ENCODE data around the gene CDCA7. TPM values are rescaled to one million over a fixed set of nuclear protein-coding genes. Genes with fewer than 3 reads are reported as not detected.

Gene CDCA7
- total and polyA plus RNA-seq, 2 of the 13 experiments (the other 11 are each of a cell fraction or from before 2014, with no cell fraction given) = 46.2 to 57.8 TPM

DNA sequence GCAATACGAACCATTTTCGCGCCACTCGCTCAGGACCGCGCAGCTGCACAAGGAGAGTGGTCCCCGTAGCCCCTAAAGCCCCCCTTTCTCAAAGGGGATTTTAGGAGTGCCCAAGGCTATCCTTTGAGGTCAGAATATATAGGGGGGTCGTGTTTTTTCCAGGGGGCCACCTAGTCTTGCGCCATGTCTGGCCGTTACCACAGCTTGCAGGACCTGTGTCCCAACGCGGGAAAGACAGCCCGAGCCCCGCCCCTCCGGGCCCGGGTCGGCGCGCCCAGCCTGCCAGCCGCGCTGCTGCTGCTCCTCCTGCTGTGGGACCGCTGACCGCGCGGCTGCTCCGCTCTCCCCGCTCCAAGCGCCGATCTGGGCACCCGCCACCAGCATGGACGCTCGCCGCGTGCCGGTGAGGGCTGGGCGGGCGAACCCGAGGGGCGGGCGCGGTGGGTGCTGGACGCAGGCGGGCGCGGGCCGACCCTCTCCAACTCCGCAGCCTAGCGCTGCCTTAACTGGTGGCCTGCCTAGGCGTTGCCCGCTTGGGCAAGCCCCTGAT, at the start of gene CDCA7 (continued):
- TF ChIP-seq DNMT1 (CRISPR knock-in tag; IDR thresholded peaks at IDR 0.05) = peak; percentile 88
- TF ChIP-seq BRCA1 (CRISPR knock-in tag; IDR thresholded peaks at IDR 0.05) = peak; percentile 86
- peak; percentile 83; the same call in 1 of the 2 replicates for TF ChIP-seq ZNF619 (CRISPR knock-in tag; IDR thresholded peaks at IDR 0.05)
- TF ChIP-seq, protein P1, sequence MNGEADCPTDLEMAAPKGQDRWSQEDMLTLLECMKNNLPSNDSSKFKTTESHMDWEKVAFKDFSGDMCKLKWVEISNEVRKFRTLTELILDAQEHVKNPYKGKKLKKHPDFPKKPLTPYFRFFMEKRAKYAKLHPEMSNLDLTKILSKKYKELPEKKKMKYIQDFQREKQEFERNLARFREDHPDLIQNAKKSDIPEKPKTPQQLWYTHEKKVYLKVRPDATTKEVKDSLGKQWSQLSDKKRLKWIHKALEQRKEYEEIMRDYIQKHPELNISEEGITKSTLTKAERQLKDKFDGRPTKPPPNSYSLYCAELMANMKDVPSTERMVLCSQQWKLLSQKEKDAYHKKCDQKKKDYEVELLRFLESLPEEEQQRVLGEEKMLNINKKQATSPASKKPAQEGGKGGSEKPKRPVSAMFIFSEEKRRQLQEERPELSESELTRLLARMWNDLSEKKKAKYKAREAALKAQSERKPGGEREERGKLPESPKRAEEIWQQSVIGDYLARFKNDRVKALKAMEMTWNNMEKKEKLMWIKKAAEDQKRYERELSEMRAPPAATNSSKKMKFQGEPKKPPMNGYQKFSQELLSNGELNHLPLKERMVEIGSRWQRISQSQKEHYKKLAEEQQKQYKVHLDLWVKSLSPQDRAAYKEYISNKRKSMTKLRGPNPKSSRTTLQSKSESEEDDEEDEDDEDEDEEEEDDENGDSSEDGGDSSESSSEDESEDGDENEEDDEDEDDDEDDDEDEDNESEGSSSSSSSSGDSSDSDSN (CRISPR knock-in tag; IDR thresholded peaks at IDR 0.05) = peak; percentile 97; the same call in 1 of the 2 replicates
- TF ChIP-seq, protein P2, sequence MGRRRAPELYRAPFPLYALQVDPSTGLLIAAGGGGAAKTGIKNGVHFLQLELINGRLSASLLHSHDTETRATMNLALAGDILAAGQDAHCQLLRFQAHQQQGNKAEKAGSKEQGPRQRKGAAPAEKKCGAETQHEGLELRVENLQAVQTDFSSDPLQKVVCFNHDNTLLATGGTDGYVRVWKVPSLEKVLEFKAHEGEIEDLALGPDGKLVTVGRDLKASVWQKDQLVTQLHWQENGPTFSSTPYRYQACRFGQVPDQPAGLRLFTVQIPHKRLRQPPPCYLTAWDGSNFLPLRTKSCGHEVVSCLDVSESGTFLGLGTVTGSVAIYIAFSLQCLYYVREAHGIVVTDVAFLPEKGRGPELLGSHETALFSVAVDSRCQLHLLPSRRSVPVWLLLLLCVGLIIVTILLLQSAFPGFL (CRISPR knock-in tag; IDR thresholded peaks at IDR 0.05) = peak; percentile 38; the same call in 1 of the 2 replicates
- TF ChIP-seq SMC3 (IDR thresholded peaks at IDR 0.05; ENCODE audit: low read length) = peak; percentile 14; the same call in 1 of the 2 replicates
- no peak for TF ChIP-seq TEAD3 (CRISPR knock-in tag; optimal IDR thresholded peaks at IDR 0.05; ENCODE audit: borderline replicate concordance)
- peak; percentile 90; the same call in 1 of the 2 replicates for TF ChIP-seq MTA1 (CRISPR knock-in tag; IDR thresholded peaks at IDR 0.05; ENCODE audit: borderline replicate concordance)
- TF ChIP-seq ZNF235 (CRISPR knock-in tag; IDR thresholded peaks at IDR 0.05; ENCODE audit: borderline replicate concordance) = 0 out of 2 replicates have a peak, but pooled peaks have one; percentile 37
- TF ChIP-seq, protein P3, sequence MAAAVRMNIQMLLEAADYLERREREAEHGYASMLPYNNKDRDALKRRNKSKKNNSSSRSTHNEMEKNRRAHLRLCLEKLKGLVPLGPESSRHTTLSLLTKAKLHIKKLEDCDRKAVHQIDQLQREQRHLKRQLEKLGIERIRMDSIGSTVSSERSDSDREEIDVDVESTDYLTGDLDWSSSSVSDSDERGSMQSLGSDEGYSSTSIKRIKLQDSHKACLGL (CRISPR knock-in tag; IDR thresholded peaks at IDR 0.05) = no peak; the same call in 1 of the 2 replicates
- 0 out of 2 replicates have a peak, but pooled peaks have one; percentile 12 for TF ChIP-seq TEAD2 (CRISPR knock-in tag; IDR thresholded peaks at IDR 0.05)
- peak; percentile 92 for TF ChIP-seq ZNF607 (CRISPR knock-in tag; IDR thresholded peaks at IDR 0.05; ENCODE audit: borderline replicate concordance)
- TF ChIP-seq ARNT (IDR thresholded peaks at IDR 0.05) = no peak
- TF ChIP-seq ZKSCAN1 (IDR thresholded peaks at IDR 0.05; ENCODE audit: low read length) = no peak; the same call in 1 of the 2 replicates
- peak; percentile 54; the same call in 1 of the 2 replicates for TF ChIP-seq SIN3B (IDR thresholded peaks at IDR 0.05; ENCODE audit: low read length)
- peak; percentile 99 for TF ChIP-seq EEA1 (CRISPR knock-in tag; IDR thresholded peaks at IDR 0.05; ENCODE audit: borderline replicate concordance)
- TF ChIP-seq, protein P4, sequence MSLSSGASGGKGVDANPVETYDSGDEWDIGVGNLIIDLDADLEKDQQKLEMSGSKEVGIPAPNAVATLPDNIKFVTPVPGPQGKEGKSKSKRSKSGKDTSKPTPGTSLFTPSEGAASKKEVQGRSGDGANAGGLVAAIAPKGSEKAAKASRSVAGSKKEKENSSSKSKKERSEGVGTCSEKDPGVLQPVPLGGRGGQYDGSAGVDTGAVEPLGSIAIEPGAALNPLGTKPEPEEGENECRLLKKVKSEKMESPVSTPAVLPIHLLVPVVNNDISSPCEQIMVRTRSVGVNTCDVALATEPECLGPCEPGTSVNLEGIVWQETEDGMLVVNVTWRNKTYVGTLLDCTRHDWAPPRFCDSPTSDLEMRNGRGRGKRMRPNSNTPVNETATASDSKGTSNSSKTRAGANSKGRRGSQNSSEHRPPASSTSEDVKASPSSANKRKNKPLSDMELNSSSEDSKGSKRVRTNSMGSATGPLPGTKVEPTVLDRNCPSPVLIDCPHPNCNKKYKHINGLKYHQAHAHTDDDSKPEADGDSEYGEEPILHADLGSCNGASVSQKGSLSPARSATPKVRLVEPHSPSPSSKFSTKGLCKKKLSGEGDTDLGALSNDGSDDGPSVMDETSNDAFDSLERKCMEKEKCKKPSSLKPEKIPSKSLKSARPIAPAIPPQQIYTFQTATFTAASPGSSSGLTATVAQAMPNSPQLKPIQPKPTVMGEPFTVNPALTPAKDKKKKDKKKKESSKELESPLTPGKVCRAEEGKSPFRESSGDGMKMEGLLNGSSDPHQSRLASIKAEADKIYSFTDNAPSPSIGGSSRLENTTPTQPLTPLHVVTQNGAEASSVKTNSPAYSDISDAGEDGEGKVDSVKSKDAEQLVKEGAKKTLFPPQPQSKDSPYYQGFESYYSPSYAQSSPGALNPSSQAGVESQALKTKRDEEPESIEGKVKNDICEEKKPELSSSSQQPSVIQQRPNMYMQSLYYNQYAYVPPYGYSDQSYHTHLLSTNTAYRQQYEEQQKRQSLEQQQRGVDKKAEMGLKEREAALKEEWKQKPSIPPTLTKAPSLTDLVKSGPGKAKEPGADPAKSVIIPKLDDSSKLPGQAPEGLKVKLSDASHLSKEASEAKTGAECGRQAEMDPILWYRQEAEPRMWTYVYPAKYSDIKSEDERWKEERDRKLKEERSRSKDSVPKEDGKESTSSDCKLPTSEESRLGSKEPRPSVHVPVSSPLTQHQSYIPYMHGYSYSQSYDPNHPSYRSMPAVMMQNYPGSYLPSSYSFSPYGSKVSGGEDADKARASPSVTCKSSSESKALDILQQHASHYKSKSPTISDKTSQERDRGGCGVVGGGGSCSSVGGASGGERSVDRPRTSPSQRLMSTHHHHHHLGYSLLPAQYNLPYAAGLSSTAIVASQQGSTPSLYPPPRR (CRISPR knock-in tag; IDR thresholded peaks at IDR 0.05; ENCODE audit: borderline replicate concordance) = no peak
- peak; percentile 99 for TF ChIP-seq TMF1 (CRISPR knock-in tag; IDR thresholded peaks at IDR 0.05; ENCODE audit: low read depth)
- peak; percentile 93 for TF ChIP-seq NR1H2 (CRISPR knock-in tag; IDR thresholded peaks at IDR 0.05; ENCODE audit: borderline replicate concordance, low read depth)
- TF ChIP-seq NFE2L2 (IDR thresholded peaks at IDR 0.05; ENCODE audit: low read length) = no peak
- peak; percentile 99 for TF ChIP-seq ZNF547 (CRISPR knock-in tag; IDR thresholded peaks at IDR 0.05)
- TF ChIP-seq ATRX (CRISPR knock-in tag; IDR thresholded peaks at IDR 0.05; ENCODE audit: borderline replicate concordance) = no peak
- no peak for TF ChIP-seq MAFF (IDR thresholded peaks at IDR 0.05; ENCODE audit: low read depth, low read length)
- TF ChIP-seq CHD2 (IDR thresholded peaks at IDR 0.05; ENCODE audit: low read depth, low read length) = no peak

All from HepG2 (cell line).